ENCODE measurements around the gene HPSE2.

HPSE2 gene

GRCh38 chr10:98957801-98958200 is 277.9 kb downstream of the HPSE2 start:
- TF ChIP-seq EP300 (IDR thresholded peaks at IDR 0.05; ENCODE audit: borderline replicate concordance) (no peak), TEAD4 (IDR thresholded peaks at IDR 0.05) (no peak), EGR1 (IDR thresholded peaks at IDR 0.05) (no peak), CREB1 (IDR thresholded peaks at IDR 0.05; ENCODE audit: low read depth) (no peak), RAD21 (IDR thresholded peaks at IDR 0.05; ENCODE audit: low read depth) (no peak), REST (IDR thresholded peaks at IDR 0.05; ENCODE audit: low read depth) (no peak), YY1 (IDR thresholded peaks at IDR 0.05; ENCODE audit: low read depth) (no peak), TCF12 (IDR thresholded peaks at IDR 0.05; ENCODE audit: low read depth) (no peak), ZBTB7A (IDR thresholded peaks at IDR 0.05; ENCODE audit: low read depth) (no peak), TAF1 (IDR thresholded peaks at IDR 0.05; ENCODE audit: low read depth) (no peak), FOXM1 (IDR thresholded peaks at IDR 0.05; ENCODE audit: borderline replicate concordance, low read depth) (no peak), MAX (IDR thresholded peaks at IDR 0.05) (no peak), CEBPB (IDR thresholded peaks at IDR 0.05) (no peak), USF1 (IDR thresholded peaks at IDR 0.05) (no peak)

GRCh38 chr10:98956576-98957260 is 278.9 kb downstream of the HPSE2 start:
- TF ChIP-seq NFIC (IDR thresholded peaks at IDR 0.05): no peak
- TF ChIP-seq RAD21 (IDR thresholded peaks at IDR 0.05; ENCODE audit: low read depth): no peak
- TF ChIP-seq MAX (IDR thresholded peaks at IDR 0.05): no peak
- no peak for TF ChIP-seq CREB1 (IDR thresholded peaks at IDR 0.05; ENCODE audit: low read depth)
- TF ChIP-seq ZBTB7A (IDR thresholded peaks at IDR 0.05; ENCODE audit: low read depth): no peak
- TF ChIP-seq EP300 (IDR thresholded peaks at IDR 0.05; ENCODE audit: borderline replicate concordance): no peak
- no peak for TF ChIP-seq USF1 (IDR thresholded peaks at IDR 0.05)
- no peak for TF ChIP-seq TCF12 (IDR thresholded peaks at IDR 0.05; ENCODE audit: low read depth)
- no peak for TF ChIP-seq YY1 (IDR thresholded peaks at IDR 0.05; ENCODE audit: low read depth)

- no peak for TF ChIP-seq CEBPB (IDR thresholded peaks at IDR 0.05)
- TF ChIP-seq FOXM1 (IDR thresholded peaks at IDR 0.05; ENCODE audit: borderline replicate concordance, low read depth): no peak
- no peak for TF ChIP-seq MAX (IDR thresholded peaks at IDR 0.05)
- TF ChIP-seq YY1 (IDR thresholded peaks at IDR 0.05; ENCODE audit: low read depth): no peak
- TF ChIP-seq CREB1 (IDR thresholded peaks at IDR 0.05; ENCODE audit: low read depth): no peak
- TF ChIP-seq TCF12 (IDR thresholded peaks at IDR 0.05; ENCODE audit: low read depth): no peak
- no peak for TF ChIP-seq TEAD4 (IDR thresholded peaks at IDR 0.05)
- no peak for TF ChIP-seq NFIC (IDR thresholded peaks at IDR 0.05)
- no peak for TF ChIP-seq EGR1 (IDR thresholded peaks at IDR 0.05)
- no peak for TF ChIP-seq REST (IDR thresholded peaks at IDR 0.05; ENCODE audit: low read depth)
- TF ChIP-seq ZBTB7A (IDR thresholded peaks at IDR 0.05; ENCODE audit: low read depth): no peak
- no peak for TF ChIP-seq EP300 (IDR thresholded peaks at IDR 0.05; ENCODE audit: borderline replicate concordance)
- TF ChIP-seq RAD21 (IDR thresholded peaks at IDR 0.05; ENCODE audit: low read depth): no peak
- TF ChIP-seq USF1 (IDR thresholded peaks at IDR 0.05): no peak
- TF ChIP-seq TAF1 (IDR thresholded peaks at IDR 0.05; ENCODE audit: low read depth): no peak
These were observed 282.4 kb downstream of the HPSE2 start for GRCh38 chr10:98953251-98953650.

GRCh38 chr10:98951269-98952000 is 284.2 kb downstream of the HPSE2 start:
- TF ChIP-seq TAF1 (IDR thresholded peaks at IDR 0.05; ENCODE audit: low read depth): no peak
- TF ChIP-seq EP300 (IDR thresholded peaks at IDR 0.05; ENCODE audit: borderline replicate concordance): no peak
- TF ChIP-seq CEBPB (IDR thresholded peaks at IDR 0.05): no peak
- no peak for TF ChIP-seq ZBTB7A (IDR thresholded peaks at IDR 0.05; ENCODE audit: low read depth)
- TF ChIP-seq TEAD4 (IDR thresholded peaks at IDR 0.05): no peak
- no peak for TF ChIP-seq FOXM1 (IDR thresholded peaks at IDR 0.05; ENCODE audit: borderline replicate concordance, low read depth)
- no peak for TF ChIP-seq CREB1 (IDR thresholded peaks at IDR 0.05; ENCODE audit: low read depth)
- TF ChIP-seq EGR1 (IDR thresholded peaks at IDR 0.05): no peak
- no peak for TF ChIP-seq NFIC (IDR thresholded peaks at IDR 0.05)
- no peak for TF ChIP-seq TCF12 (IDR thresholded peaks at IDR 0.05; ENCODE audit: low read depth)
- no peak for TF ChIP-seq YY1 (IDR thresholded peaks at IDR 0.05; ENCODE audit: low read depth)
